CD14-positive monocyte (primary cell): ENCODE data around the gene PCDHA7. TPM values are rescaled to one million over a fixed set of nuclear protein-coding genes. Genes with fewer than 3 reads are reported as not detected.
"Not testable (repeated sequence)": the region's sequence is repeated elsewhere in the genome, so short reads cannot be mapped to it uniquely, and the experiment has no call there.

Experiments
- DNase-seq, 3 donors: peaks; one replicate each; pipeline ENCODE4 v3.0.0-alpha.2; 2011 to 2022
- H2AFZ ChIP-seq: 2 replicates; pipeline ENCODE4 v1.6.0; 2012; ENCODE audit warnings: mild to moderate bottlenecking, low read depth, low read length, inconsistent platforms; ENCODE audit not compliant: insufficient read depth, poor library complexity, severe bottlenecking
- H3K27ac ChIP-seq, 2 donors: 1 replicate in 1 of 2; 2 replicates in 1 of 2; pipeline ENCODE4 v1.5.1; 2012 to 2013; ENCODE audit warnings: low read length in 2 of 2, control low read depth in 1 of 2, inconsistent platforms in 1 of 2, low read depth in 1 of 2, mild to moderate bottlenecking in 1 of 2
- H3K27me3 ChIP-seq, 2 donors: one replicate each; pipeline versions ENCODE4 v1.6.0 to v1.6.1; 2011 to 2013; ENCODE audit warnings: low read length in 2 of 2; ENCODE audit not compliant: control insufficient read depth in 2 of 2, insufficient read depth in 2 of 2
- H3K36me3 ChIP-seq, 2 donors: replicated peaks in 1 of 2; 1 replicate in 1 of 2; 2 replicates in 1 of 2; pipeline versions ENCODE4 v1.5.1 to v1.6.1; 2012 to 2013; ENCODE audit warnings: low read length in 2 of 2, control low read depth in 1 of 2, inconsistent platforms in 1 of 2, mild to moderate bottlenecking in 1 of 2; ENCODE audit not compliant: insufficient read depth in 2 of 2, control insufficient read depth in 1 of 2
- H3K4me1 ChIP-seq, 2 donors: 1 replicate in 1 of 2; 2 replicates in 1 of 2; pipeline versions ENCODE4 v1.5.1 to v1.6.1; 2012 to 2013; ENCODE audit warnings: low read length in 2 of 2, control low read depth in 1 of 2, inconsistent platforms in 1 of 2, mild to moderate bottlenecking in 1 of 2, moderate library complexity in 1 of 2; ENCODE audit not compliant: insufficient read depth in 2 of 2, control insufficient read depth in 1 of 2
- H3K4me2 ChIP-seq: replicated peaks from 2 replicates; pipeline ENCODE3; 2012; ENCODE audit warnings: low read length, moderate library complexity, mild to moderate bottlenecking; ENCODE audit not compliant: poor library complexity, severe bottlenecking; ENCODE audit errors: extremely low read depth
- H3K4me3 ChIP-seq, 3 experiments: fragments of 200-600 bp in 1 of 3; sonication (generic) in 1 of 3; replicated peaks in 1 of 3; 1 replicate in 2 of 3; 2 replicates in 1 of 3; pipeline ENCODE4 v1.5.1; 2011 to 2013; ENCODE audit warnings: low read length in 3 of 3, mild to moderate bottlenecking in 3 of 3, control low read depth in 2 of 3, low read depth in 2 of 3, inconsistent platforms in 1 of 3, moderate library complexity in 1 of 3
- H3K79me2 ChIP-seq: 2 replicates; pipeline ENCODE4 v1.6.0; 2012; ENCODE audit warnings: mild to moderate bottlenecking, control low read depth, inconsistent platforms, low read length, moderate library complexity; ENCODE audit not compliant: insufficient read depth
- H3K9ac ChIP-seq: 2 replicates; pipeline ENCODE4 v1.6.0; 2017; ENCODE audit warnings: low read length, mild to moderate bottlenecking; ENCODE audit not compliant: insufficient read depth, poor library complexity, severe bottlenecking
- H3K9me3 ChIP-seq, 2 donors: replicated peaks in 1 of 2; 1 replicate in 1 of 2; 2 replicates in 1 of 2; pipeline versions ENCODE4 v1.5.1 to v1.6.1; 2012 to 2013; ENCODE audit warnings: low read length in 2 of 2, control low read depth in 1 of 2; ENCODE audit not compliant: control insufficient read depth in 1 of 2, insufficient read depth in 1 of 2
- H4K20me1 ChIP-seq: 2 replicates; pipeline ENCODE4 v1.6.0; 2012; ENCODE audit warnings: mild to moderate bottlenecking, low read length, control low read depth, moderate library complexity; ENCODE audit not compliant: insufficient read depth
- H3K27ac Mint-ChIP-seq, 7 donors: one replicate each; pipeline ENCODE4 v1.8.0; 2020; ENCODE audit warnings: mild to moderate bottlenecking in 7 of 7, mixed read lengths in 7 of 7, moderate library complexity in 6 of 7, inconsistent platforms in 2 of 7
- H3K27me3 Mint-ChIP-seq, 3 donors: one replicate each; pipeline ENCODE4 v1.8.0; 2021 to 2022; ENCODE audit warnings: low read depth in 3 of 3, mild to moderate bottlenecking in 3 of 3, mixed read lengths in 3 of 3, moderate library complexity in 3 of 3, inconsistent platforms in 1 of 3
- H3K36me3 Mint-ChIP-seq, 2 donors: one replicate each; pipeline ENCODE4 v1.8.0; 2020; ENCODE audit warnings: mixed read lengths in 2 of 2, inconsistent platforms in 1 of 2, mild to moderate bottlenecking in 1 of 2
- H3K4me1 Mint-ChIP-seq: one replicate; pipeline ENCODE4 v1.8.0; 2020; ENCODE audit warnings: mild to moderate bottlenecking, mixed read lengths
- H3K4me3 Mint-ChIP-seq, 2 donors: one replicate each; pipeline ENCODE4 v1.8.0; 2020; ENCODE audit warnings: mild to moderate bottlenecking in 2 of 2, mixed read lengths in 2 of 2, moderate library complexity in 1 of 2
- H3K9me3 Mint-ChIP-seq, 7 donors: one replicate each; pipeline ENCODE4 v1.8.0; 2020 to 2022; ENCODE audit warnings: mixed read lengths in 7 of 7, mild to moderate bottlenecking in 6 of 7, moderate library complexity in 6 of 7, inconsistent platforms in 2 of 7
- CTCF ChIP-seq: fragments of 200-600 bp; IDR thresholded peaks from one replicate; pipeline ENCODE4 v1.8.0; 2022; ENCODE audit warnings: antibody characterized with exemption, mild to moderate bottlenecking
- WGBS: methylation state at CpG from one replicate; pipeline ENCODE4 v1.1.5; 2013; ENCODE audit warnings: missing lambda C conversion rate; ENCODE audit not compliant: insufficient coverage; 5-methylcytosine and 5-hydroxymethylcytosine counted together
- intact Hi-C, 2 donors: fragments of 100-400 bp; cut with micrococcal nuclease; formaldehyde crosslinking; loops; one replicate each; pipeline versions ENCODE4 v1.15.0 to v1.15.1; 2023
- polyA plus RNA-seq, 3 donors: library from polyadenylated mRNA; depleted of rRNA in 1 of 3; unstranded in 2 of 3; stranded (reverse) in 1 of 3; fragments of 300-500 nt in 2 of 3; fragments of >200 nt in 1 of 3; fragmentation: Illumina TruSeq in 2 of 3; gene quantifications; 1 replicate in 2 of 3; 2 replicates in 1 of 3; pipeline ENCODE4 v1.2.3, GENCODE V29; 2012 to 2021

Gene PCDHA7
- polyA plus RNA-seq, 3 donors: not detected

- H3K4me1 Mint-ChIP-seq: no peaks in the 10 kb centered on the region
- Histone ChIP-seq H2AFZ (no peak overlapping the region), H3K36me3 (no peaks in the 10 kb centered on the region), H3K4me2 (no peak overlapping the region), H3K4me3 (no peak overlapping the region), H3K4me1 (no peaks in the 10 kb centered on the region), H3K9ac (no peak overlapping the region), H3K27ac (no peak overlapping the region), H3K27me3 (peaks cover 0 to 33% of the 10 kb centered on the region in 2 donors), H3K9me3 (peaks cover 35 to 62% of the 10 kb centered on the region in 2 donors), H4K20me1 (no peaks in the 10 kb centered on the region), H3K79me2 (no peaks in the 10 kb centered on the region)
- TF ChIP-seq CTCF: no peak
- peaks cover 31 to 66% (median 51%) of the 10 kb centered on the region in 7 donors for H3K9me3 Mint-ChIP-seq
- DNase-seq: no peak
- peak overlapping the region in 1 of 7 donors; percentile 23 for H3K27ac Mint-ChIP-seq
- H3K4me3 Mint-ChIP-seq: no peak overlapping the region
- 47% methylated on average over 52 of the region's 53 CpGs for WGBS
- peaks cover 0 to 12% of the 10 kb centered on the region in 2 donors for H3K36me3 Mint-ChIP-seq
- H3K27me3 Mint-ChIP-seq: peaks cover 8 to 24% (median 23%) of the 10 kb centered on the region in 3 donors
- intact Hi-C loops: no loop called here
Observed at GRCh38 chr5:140802781-140803271, 31.2 kb upstream of the PCDHA7 start.

GRCh38 chr5:140806834-140807775 is 27.0 kb upstream of the PCDHA7 start, which contains the start of gene PCDHA4:
PCDHA4 (plus strand) TSS chr5:140807068.
- peak within 1 kb of the TSS; percentile 28 to 59 for H3K4me3 Mint-ChIP-seq
- Histone ChIP-seq H3K27ac (no peak within 1 kb of the TSS), H2AFZ (no peak within 1 kb of the TSS), H4K20me1 (no peaks in the 10 kb centered on the region), H3K27me3 (peaks cover 0 to 20% of the 10 kb centered on the region in 2 donors), H3K4me1 (no peaks in the 10 kb centered on the region), H3K36me3 (no peaks in the 10 kb centered on the region), H3K4me2 (no peak within 1 kb of the TSS), H3K4me3 (no peak within 1 kb of the TSS), H3K9ac (no peak within 1 kb of the TSS), H3K9me3 (peaks cover 38 to 54% of the 10 kb centered on the region in 2 donors), H3K79me2 (no peaks in the 10 kb centered on the region)
- peaks cover 37 to 63% (median 55%) of the 10 kb centered on the region in 7 donors for H3K9me3 Mint-ChIP-seq
- intact Hi-C loops: no loop called here
- peaks cover 0 to 11% of the 10 kb centered on the region in 2 donors for H3K36me3 Mint-ChIP-seq
- TF ChIP-seq CTCF: no peak
- WGBS: 23% methylated on average over 26 of the region's 47 CpGs
- no peaks in the 10 kb centered on the region for H3K4me1 Mint-ChIP-seq
- DNase-seq: no peak
- H3K27me3 Mint-ChIP-seq: peaks cover 4 to 21% (median 18%) of the 10 kb centered on the region in 3 donors
- peak within 1 kb of the TSS in 1 of 7 donors; percentile 25 for H3K27ac Mint-ChIP-seq

- Histone ChIP-seq H3K27me3 (peaks cover 0 to 14% of the 10 kb centered on the region in 2 donors), H3K9me3 (peaks cover 29 to 42% of the 10 kb centered on the region in 2 donors)
- Mint-ChIP-seq H3K9me3 (peaks cover 29 to 56% (median 46%) of the 10 kb centered on the region in 7 donors), H3K27me3 (peaks cover 4 to 11% (median 9%) of the 10 kb centered on the region in 3 donors)
- H2AFZ ChIP-seq, H3K9ac ChIP-seq, intact Hi-C loops, H3K36me3 Mint-ChIP-seq, H3K27ac ChIP-seq, H3K4me3 ChIP-seq, H4K20me1 ChIP-seq, DNase-seq, H3K4me1 ChIP-seq, H3K4me2 ChIP-seq, H3K4me3 Mint-ChIP-seq, H3K4me1 Mint-ChIP-seq, H3K27ac Mint-ChIP-seq, H3K36me3 ChIP-seq, H3K79me2 ChIP-seq: not testable (repeated sequence)
- WGBS: 65% methylated on average over 61 of the region's 62 CpGs
Observed at GRCh38 chr5:140808241-140808888, 25.7 kb upstream of the PCDHA7 start.
